WERI-Rb-1 (cell line): ENCODE results near the gene SMPD3.

Experiments
- DNase-seq: peaks from one replicate; pipeline ENCODE4 v3.0.0-alpha.2; 2020
- H3K27ac ChIP-seq: fragments of 250-450 bp; sonication (Bioruptor Pico); 2 replicates; pipeline ENCODE4 v1.5.1; 2020; ENCODE audit warnings: mild to moderate bottlenecking, moderate library complexity
- H3K27me3 ChIP-seq: fragments of 250-450 bp; sonication (Bioruptor Pico); 2 replicates; pipeline ENCODE4 v1.5.1; 2021; ENCODE audit warnings: mild to moderate bottlenecking, low read depth, moderate library complexity; ENCODE audit not compliant: insufficient read depth, severe bottlenecking
- H3K36me3 ChIP-seq: fragments of 250-450 bp; sonication (Bioruptor Pico); 2 replicates; pipeline ENCODE4 v1.5.1; 2020; ENCODE audit warnings: mild to moderate bottlenecking, moderate library complexity
- H3K4me3 ChIP-seq: 2 replicates; pipeline ENCODE4 v1.5.1; 2011; ENCODE audit warnings: low read depth, mild to moderate bottlenecking, control low read depth, low read length
- H3K9me3 ChIP-seq: fragments of 250-450 bp; sonication (Bioruptor Pico); 2 replicates; pipeline ENCODE4 v1.5.1; 2021; ENCODE audit warnings: mild to moderate bottlenecking, moderate library complexity; ENCODE audit not compliant: severe bottlenecking
- TF ChIP-seq, protein P1 (sequence below): IDR thresholded peaks from 2 replicates; pipeline ENCODE4 v1.5.1; 2011; ENCODE audit warnings: low read depth, mild to moderate bottlenecking, control low read depth, inconsistent platforms, low read length

The SMPD3 gene

DNA sequence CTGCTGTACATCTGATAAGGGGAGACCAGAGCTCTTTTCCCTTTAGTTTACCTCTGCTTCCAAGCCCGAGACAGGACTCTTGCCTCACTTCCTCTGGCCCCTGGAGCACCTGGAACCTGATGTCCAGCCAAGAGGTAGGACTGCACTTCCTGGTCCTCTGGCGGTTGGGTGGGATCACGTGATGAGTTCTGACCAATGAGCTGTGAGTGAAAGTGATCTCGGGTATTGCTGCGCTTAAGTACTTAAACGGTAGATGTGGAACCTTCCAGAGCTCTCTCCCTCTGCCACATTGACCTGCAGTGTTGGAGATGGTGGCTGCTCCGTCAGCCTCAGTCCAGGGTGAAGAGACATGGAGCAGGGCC is 67.0 kb downstream of the SMPD3 start:
- Histone ChIP-seq H3K4me3 (no peak overlapping the region), H3K36me3 (no peaks in the 10 kb centered on the region), H3K27me3 (no peaks in the 10 kb centered on the region), H3K9me3 (no peaks in the 10 kb centered on the region), H3K27ac (no peak overlapping the region)
- TF ChIP-seq, protein P1, sequence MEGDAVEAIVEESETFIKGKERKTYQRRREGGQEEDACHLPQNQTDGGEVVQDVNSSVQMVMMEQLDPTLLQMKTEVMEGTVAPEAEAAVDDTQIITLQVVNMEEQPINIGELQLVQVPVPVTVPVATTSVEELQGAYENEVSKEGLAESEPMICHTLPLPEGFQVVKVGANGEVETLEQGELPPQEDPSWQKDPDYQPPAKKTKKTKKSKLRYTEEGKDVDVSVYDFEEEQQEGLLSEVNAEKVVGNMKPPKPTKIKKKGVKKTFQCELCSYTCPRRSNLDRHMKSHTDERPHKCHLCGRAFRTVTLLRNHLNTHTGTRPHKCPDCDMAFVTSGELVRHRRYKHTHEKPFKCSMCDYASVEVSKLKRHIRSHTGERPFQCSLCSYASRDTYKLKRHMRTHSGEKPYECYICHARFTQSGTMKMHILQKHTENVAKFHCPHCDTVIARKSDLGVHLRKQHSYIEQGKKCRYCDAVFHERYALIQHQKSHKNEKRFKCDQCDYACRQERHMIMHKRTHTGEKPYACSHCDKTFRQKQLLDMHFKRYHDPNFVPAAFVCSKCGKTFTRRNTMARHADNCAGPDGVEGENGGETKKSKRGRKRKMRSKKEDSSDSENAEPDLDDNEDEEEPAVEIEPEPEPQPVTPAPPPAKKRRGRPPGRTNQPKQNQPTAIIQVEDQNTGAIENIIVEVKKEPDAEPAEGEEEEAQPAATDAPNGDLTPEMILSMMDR: no peak
- DNase-seq: no peak

DNA sequence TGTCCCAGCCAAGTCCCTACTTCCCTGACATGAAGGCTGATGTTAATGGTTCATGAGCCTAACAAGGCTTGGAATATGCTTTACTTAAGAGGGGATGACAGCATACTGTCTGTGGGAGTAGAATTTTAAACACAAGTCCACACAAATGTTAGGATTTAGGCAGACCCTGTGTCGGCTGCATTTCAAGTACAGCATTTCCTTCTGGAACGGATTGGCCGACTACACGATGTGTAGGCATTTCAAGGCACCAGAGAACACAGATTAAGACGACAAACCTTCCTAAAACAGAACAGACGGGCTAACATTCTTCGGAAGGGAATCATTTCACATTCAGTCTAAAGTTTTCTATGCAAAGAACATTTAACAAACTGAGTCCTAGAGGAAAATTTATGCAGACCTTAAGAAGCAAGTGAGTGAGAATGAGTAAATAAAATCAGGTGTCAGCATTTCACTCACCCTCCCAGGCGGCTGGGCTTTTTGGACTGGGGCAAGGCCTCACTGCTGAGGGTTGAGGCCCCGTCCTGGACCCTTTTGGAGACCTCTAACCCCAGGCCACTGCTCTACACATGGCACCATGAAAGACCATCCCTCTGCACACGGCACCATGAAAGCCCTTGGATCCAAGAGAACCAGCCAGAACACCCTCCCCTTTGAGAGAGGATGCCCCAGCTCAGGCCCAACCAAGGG is 67.5 kb downstream of the SMPD3 start:
- TF ChIP-seq, protein P1: no peak
- H3K4me3 ChIP-seq: no peak overlapping the region

DNA sequence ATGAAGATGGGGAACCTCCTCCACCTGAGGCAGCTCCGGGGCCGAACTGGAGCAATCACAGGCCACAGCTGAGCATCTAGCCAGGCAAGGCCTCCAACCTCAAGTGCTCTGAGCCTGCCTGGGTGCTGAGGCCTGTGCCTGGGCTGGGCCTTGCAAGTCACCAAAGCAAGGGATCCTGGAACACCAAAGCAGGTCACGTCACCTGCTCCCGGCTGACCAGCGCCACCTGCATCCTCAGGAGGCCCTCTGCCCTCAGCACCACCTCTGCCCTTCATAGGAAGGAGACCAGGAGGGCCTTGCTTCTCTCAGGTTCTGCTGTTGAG is 68.0 kb downstream of the SMPD3 start:
- no peaks in the 10 kb centered on the region for H3K27me3 ChIP-seq
- H3K9me3 ChIP-seq: no peaks in the 10 kb centered on the region
- H3K36me3 ChIP-seq: no peaks in the 10 kb centered on the region
- no peak overlapping the region for H3K27ac ChIP-seq
- DNase-seq: no peak
- no peak overlapping the region for H3K4me3 ChIP-seq
- TF ChIP-seq, protein P1: 0 out of 2 replicates have a peak, but pooled peaks have one; percentile 3

More for the DNA sequence above, 67.5 kb downstream of the SMPD3 start:
- Histone ChIP-seq H3K27ac (no peak overlapping the region), H3K27me3 (no peaks in the 10 kb centered on the region), H3K9me3 (no peaks in the 10 kb centered on the region), H3K36me3 (no peaks in the 10 kb centered on the region)
- no peak for DNase-seq

DNA sequence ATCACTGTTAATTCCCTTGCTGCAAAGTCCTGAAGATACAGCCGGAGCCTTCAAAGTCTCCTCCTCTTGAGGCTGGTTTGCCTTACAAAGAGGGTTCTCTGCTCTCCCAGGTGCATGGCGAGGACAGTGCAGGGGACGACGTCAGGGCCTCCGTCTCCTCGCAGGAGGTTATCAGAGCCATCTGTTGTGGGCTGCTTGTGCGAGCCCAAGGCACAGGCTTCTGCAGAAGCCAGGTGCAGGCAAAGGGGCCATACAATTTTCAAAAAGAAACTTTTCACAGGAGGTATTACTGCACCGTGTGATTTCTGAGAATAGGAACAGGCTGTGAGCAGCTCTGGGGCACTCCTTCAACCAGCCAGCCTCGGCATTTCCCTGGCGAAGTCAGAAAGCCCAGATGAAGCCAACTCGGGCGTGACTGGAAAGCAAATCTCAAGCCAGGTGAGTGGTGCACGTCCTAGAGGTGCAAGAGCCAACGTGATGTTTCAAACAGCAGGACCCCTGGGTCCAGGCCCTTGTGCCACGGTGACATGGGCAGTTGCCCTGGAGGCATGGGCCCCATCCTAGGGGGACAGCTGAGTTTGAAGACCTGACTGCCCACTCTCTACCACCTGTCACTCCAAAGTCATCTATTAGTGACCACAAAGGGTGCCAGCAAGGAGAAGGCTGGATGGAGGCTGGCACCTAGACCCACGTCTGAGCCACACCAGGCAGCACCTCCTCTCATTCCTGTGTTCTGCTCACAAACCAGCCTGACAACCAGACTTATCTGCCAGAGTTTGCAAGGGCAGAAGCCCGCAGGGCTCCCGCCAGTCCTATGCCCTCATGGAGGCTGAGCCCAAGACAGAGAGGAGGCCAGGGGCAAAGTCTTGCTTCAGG is 68.6 kb downstream of the SMPD3 start:
- no peak overlapping the region for H3K4me3 ChIP-seq
- H3K9me3 ChIP-seq: no peaks in the 10 kb centered on the region
- TF ChIP-seq, protein P1: no peak
- H3K27me3 ChIP-seq: no peaks in the 10 kb centered on the region
- no peak overlapping the region for H3K27ac ChIP-seq
- peak; percentile 45 for DNase-seq
- H3K36me3 ChIP-seq: no peaks in the 10 kb centered on the region

DNA sequence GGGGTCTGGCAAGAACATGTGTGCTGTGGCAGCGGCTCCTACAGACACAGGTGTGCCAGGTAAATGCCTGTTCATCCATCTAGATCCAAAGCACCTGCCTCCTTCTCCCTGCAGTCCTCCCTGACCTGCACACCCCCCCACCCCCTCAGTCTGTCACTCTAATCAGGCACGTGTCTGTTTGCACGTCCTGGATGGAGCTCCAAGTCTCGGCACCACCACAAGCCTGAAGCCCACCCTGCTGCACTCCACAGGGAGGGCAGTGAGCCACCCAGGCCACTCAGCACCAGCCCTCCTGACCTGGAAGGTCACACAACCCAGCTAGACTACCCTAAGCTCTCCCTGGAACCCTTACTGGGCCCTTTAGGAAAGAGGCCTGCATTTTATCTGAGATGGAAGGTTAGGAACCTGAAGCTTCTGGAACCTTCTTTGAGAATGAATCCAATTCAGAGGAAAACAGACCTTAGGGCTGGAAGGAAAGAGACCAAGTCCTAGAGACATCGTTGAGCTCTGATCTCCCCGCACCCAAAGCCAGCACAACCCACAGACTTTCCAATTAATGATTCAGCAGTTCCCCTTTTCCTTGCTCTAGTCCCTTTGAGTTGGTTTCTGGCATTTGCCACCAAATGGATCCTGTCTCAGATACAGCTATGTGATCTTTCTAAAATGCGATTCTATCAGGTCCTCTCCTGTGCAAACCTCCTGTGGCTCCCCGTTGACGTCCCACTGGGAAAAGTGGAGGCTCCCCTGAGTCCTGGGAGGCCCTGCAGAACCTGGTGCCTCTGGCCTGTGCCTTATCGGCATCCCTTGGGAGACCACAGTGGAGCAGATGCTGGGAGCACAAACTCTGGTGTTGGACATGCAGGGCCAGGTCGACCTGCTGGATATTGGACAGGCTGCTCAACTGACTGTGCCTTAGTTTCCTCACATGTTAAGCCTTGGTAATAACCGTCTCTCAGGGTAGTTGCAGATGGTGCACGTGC is 69.6 kb downstream of the SMPD3 start:
- Histone ChIP-seq H3K27me3 (no peaks in the 10 kb centered on the region), H3K9me3 (no peaks in the 10 kb centered on the region), H3K36me3 (no peaks in the 10 kb centered on the region), H3K4me3 (no peak overlapping the region), H3K27ac (no peak overlapping the region)
- TF ChIP-seq, protein P1: no peak
- DNase-seq: no peak
